ENCODE data around the gene PDLIM3. TPM values are rescaled to one million over a fixed set of nuclear protein-coding genes. Genes with fewer than 3 reads are reported as not detected.

The PDLIM3 gene
- total and polyA plus RNA-seq, 3 donors from 2014 or later, result 29.8 to 66.4 (median 41.6) TPM

DNA sequence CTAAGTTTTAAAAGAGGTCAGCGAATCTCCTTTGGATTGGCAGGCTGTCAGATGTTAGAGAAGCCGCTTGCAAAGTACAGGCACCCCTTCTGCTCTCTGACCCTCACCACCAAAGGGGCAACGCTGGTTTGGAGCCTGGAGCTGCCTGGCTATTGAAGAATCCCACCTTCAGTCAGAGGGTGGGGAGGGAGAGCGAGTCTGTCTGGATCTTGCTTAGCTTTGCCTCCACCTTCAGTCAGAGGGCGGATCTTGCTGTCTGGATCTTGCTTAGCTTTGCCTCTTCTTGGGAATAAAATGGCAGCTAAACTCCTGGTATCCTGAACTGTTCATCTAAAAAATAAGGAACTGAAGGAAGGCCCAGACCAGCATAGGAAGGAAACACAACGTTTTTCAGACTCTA lies 71.1 kb downstream of the PDLIM3 start:
- TF ChIP-seq, protein P1, sequence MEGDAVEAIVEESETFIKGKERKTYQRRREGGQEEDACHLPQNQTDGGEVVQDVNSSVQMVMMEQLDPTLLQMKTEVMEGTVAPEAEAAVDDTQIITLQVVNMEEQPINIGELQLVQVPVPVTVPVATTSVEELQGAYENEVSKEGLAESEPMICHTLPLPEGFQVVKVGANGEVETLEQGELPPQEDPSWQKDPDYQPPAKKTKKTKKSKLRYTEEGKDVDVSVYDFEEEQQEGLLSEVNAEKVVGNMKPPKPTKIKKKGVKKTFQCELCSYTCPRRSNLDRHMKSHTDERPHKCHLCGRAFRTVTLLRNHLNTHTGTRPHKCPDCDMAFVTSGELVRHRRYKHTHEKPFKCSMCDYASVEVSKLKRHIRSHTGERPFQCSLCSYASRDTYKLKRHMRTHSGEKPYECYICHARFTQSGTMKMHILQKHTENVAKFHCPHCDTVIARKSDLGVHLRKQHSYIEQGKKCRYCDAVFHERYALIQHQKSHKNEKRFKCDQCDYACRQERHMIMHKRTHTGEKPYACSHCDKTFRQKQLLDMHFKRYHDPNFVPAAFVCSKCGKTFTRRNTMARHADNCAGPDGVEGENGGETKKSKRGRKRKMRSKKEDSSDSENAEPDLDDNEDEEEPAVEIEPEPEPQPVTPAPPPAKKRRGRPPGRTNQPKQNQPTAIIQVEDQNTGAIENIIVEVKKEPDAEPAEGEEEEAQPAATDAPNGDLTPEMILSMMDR (IDR thresholded peaks at IDR 0.05), result no peak
- no peak for TF ChIP-seq POLR2A (IDR thresholded peaks at IDR 0.05)
- 63 to 68% methylated on average over 6 of the region's 6 CpGs for WGBS, 2 donors
- intact Hi-C loops (cut with DNase I; ENCODE audit: low total_unique reads), result no loop called here

DNA sequence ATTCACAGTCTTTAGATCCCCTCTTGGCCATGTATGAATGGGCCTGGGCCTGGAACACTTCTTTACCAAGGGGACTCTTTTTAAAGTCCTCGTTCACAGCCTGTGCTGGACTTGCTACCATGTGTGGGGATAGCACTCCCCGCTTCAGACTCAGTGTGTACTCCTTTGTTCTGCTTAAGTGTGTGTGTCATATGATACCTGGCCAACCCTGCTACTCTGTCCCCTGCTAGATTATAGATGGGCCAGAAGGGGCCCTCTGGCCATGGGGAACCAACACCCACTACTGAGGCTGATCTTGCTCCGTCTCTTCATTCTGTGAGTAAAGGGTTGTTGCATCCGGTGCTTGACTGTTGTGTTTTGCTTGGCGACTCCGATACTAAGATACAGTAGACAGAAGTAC lies 71.8 kb downstream of the PDLIM3 start:
- no peak for DNase-seq
- H3K27me3 ChIP-seq, result no peaks in the 10 kb centered on the region
- no peak overlapping the region for H3K27ac ChIP-seq
- H3K4me1 ChIP-seq, result no peaks in the 10 kb centered on the region
- H3K36me3 ChIP-seq (ENCODE audit: low read depth, missing control alignments), result no peaks in the 10 kb centered on the region
- 83 to 88% methylated on average over 6 of the region's 6 CpGs for WGBS, 2 donors
- H3K9me3 ChIP-seq, result no peaks in the 10 kb centered on the region
- TF ChIP-seq, protein P1 (IDR thresholded peaks at IDR 0.05), result no peak
- TF ChIP-seq POLR2A (IDR thresholded peaks at IDR 0.05), result no peak
- intact Hi-C loops (cut with DNase I; ENCODE audit: low total_unique reads), result no loop called here
- no peak overlapping the region for H3K4me3 ChIP-seq

More for the DNA sequence above, 71.1 kb downstream of the PDLIM3 start:
- H3K4me3 ChIP-seq, result no peak overlapping the region
- no peaks in the 10 kb centered on the region for H3K27me3 ChIP-seq
- H3K36me3 ChIP-seq (ENCODE audit: low read depth, missing control alignments), result no peaks in the 10 kb centered on the region
- no peak overlapping the region for H3K27ac ChIP-seq
- no peak for DNase-seq
- H3K9me3 ChIP-seq, result no peaks in the 10 kb centered on the region
- H3K4me1 ChIP-seq, result no peaks in the 10 kb centered on the region

DNA sequence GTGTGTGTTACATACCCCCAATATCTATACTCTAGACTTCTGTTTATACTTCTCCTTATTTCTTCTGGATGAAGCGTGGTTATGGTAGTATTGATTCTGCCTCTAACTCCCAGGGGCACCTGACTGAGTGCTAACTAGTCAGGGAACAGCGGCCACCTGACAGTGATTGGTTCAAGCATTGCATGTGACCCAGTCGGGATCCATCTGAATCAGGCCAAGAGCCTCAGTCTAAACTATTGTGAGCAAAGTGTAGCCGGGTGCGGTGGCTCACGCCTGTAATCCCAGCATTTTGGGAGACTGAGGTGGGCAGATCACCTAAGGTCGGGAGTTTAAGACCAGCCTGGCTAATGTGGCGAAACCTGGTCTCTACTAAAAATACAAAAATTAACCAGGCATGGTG lies 73.7 kb downstream of the PDLIM3 start:
- Histone ChIP-seq H3K9me3 (no peaks in the 10 kb centered on the region), H3K4me1 (no peaks in the 10 kb centered on the region), H3K36me3 (ENCODE audit: low read depth, missing control alignments) (no peaks in the 10 kb centered on the region), H3K27ac (no peak overlapping the region), H3K27me3 (no peaks in the 10 kb centered on the region), H3K4me3 (no peak overlapping the region)
- WGBS, 2 donors, result 89% methylated on average over 7 to 8 of the region's 8 CpGs
- intact Hi-C loops (cut with DNase I; ENCODE audit: low total_unique reads), result no loop called here
- no peak for TF ChIP-seq POLR2A (IDR thresholded peaks at IDR 0.05)
- TF ChIP-seq, protein P1 (IDR thresholded peaks at IDR 0.05), result no peak
- no peak for DNase-seq

DNA sequence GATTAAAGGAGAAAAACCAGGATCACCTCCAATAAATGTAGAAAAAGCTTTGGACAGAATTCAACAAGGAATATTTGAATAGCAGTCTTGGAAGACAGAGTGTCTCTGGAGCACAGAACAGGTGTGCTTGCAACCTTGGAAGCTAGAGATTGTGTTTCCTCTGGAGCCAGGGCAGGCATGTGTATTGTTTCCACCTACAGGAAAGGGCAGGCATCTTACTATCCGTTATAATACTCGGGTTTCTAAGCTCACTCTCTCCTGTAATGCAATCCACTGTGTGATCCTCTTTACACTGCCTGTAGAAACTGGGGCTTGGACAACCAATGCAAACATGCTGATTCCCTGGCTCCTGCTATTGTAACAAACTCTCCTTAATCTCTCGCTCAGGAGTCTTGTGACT lies 78.2 kb downstream of the PDLIM3 start:
- Histone ChIP-seq H3K27me3 (no peaks in the 10 kb centered on the region), H3K27ac (no peak overlapping the region), H3K9me3 (no peaks in the 10 kb centered on the region), H3K4me3 (no peak overlapping the region), H3K4me1 (no peaks in the 10 kb centered on the region), H3K36me3 (ENCODE audit: low read depth, missing control alignments) (no peaks in the 10 kb centered on the region)
- no peak for TF ChIP-seq POLR2A (IDR thresholded peaks at IDR 0.05)
- TF ChIP-seq, protein P1 (IDR thresholded peaks at IDR 0.05), result no peak
- no peak for DNase-seq
- WGBS, 2 donors, result 60 to 63% methylated on average over 3 of the region's 3 CpGs
- intact Hi-C loops (cut with DNase I; ENCODE audit: low total_unique reads), result no loop called here

DNA sequence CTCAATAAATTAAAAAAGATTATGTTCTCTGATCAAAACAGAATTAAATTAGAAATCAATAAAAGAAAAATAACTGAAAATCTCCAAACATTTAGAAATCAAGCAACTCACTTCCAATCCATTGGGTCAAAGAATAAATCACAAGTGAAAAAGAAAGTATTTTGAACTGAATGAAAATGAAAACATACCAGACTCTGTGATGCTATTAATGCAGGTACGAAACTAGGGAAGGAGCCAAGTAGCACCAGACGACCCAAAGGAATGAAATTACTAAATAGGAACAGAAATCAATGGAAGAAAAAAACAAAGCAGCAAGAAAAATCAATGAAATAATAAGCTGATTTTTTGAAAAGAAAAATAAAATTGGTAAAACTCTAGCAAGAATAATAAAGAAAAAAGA lies 79.2 kb downstream of the PDLIM3 start:
- H3K36me3 ChIP-seq (ENCODE audit: low read depth, missing control alignments), result no peaks in the 10 kb centered on the region
- no peaks in the 10 kb centered on the region for H3K9me3 ChIP-seq
- H3K4me3 ChIP-seq, result no peak overlapping the region
- WGBS, 2 donors, result 47 to 50% methylated on average over 2 of the region's 2 CpGs
- no peaks in the 10 kb centered on the region for H3K27me3 ChIP-seq
- intact Hi-C loops (cut with DNase I; ENCODE audit: low total_unique reads), result no loop called here
- H3K4me1 ChIP-seq, result no peaks in the 10 kb centered on the region
- no peak overlapping the region for H3K27ac ChIP-seq
- no peak for TF ChIP-seq POLR2A (IDR thresholded peaks at IDR 0.05)
- TF ChIP-seq, protein P1 (IDR thresholded peaks at IDR 0.05), result no peak
- no peak for DNase-seq

Data from testis (tissue), 3 donors.